IPS-15b (cell line): ENCODE results near the gene WT1.

Experiments used
- H3K27me3 ChIP-seq: one replicate; pipeline ENCODE4 v1.6.1; 2013; ENCODE audit warnings: low read length; ENCODE audit not compliant: control insufficient read depth, insufficient read depth
- H3K36me3 ChIP-seq: one replicate; pipeline ENCODE4 v1.6.1; 2013; ENCODE audit warnings: low read length; ENCODE audit not compliant: control insufficient read depth, insufficient read depth
- H3K4me1 ChIP-seq: one replicate; pipeline ENCODE4 v1.6.1; 2013; ENCODE audit warnings: mild to moderate bottlenecking, low read length; ENCODE audit not compliant: control insufficient read depth, insufficient read depth
- H3K4me3 ChIP-seq: one replicate; pipeline ENCODE4 v1.5.1; 2013; ENCODE audit warnings: low read depth, low read length
- H3K9ac ChIP-seq: one replicate; pipeline ENCODE4 v1.6.1; 2013; ENCODE audit warnings: low read depth, mild to moderate bottlenecking, low read length
- H3K9me3 ChIP-seq: one replicate; pipeline ENCODE4 v1.6.1; 2013; ENCODE audit warnings: mild to moderate bottlenecking, low read length; ENCODE audit not compliant: control insufficient read depth, insufficient read depth

The WT1 gene

DNA sequence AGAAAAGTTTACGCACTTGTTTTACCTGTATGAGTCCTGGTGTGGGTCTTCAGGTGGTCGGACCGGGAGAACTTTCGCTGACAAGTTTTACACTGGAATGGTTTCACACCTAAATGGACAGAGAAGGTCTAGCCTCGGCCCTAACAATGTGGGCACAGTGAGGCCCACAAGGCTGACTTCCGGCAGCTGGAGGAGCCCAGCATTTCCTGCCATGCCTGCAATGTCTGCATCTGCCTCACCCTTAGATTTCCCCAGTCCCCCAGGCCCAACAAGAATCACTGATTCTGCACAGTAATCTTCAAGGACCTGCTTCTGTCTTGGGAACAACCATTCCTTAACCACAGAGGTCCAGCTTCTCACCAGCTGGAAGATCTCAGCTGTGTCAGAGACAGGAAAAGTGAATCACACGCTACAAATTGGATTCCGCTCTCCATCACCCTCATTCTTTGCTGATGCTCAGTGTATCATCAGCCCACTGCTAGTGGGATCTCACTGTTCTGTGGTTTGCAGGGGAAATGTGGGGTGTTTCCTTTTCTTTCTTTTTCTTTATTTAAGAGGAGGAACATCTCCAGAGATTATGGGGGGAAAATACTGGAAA is 43.3 kb downstream of the WT1 start:
- Histone ChIP-seq H3K4me3 (no peak overlapping the region), H3K36me3 (no peaks in the 10 kb centered on the region), H3K4me1 (no peaks in the 10 kb centered on the region), H3K9ac (no peak overlapping the region), H3K9me3 (no peaks in the 10 kb centered on the region), H3K27me3 (no peaks in the 10 kb centered on the region)

GRCh38 chr11:32391479-32391878 is 43.9 kb downstream of the WT1 start:
- no peaks in the 10 kb centered on the region for H3K27me3 ChIP-seq
- H3K9me3 ChIP-seq = no peaks in the 10 kb centered on the region
- no peaks in the 10 kb centered on the region for H3K36me3 ChIP-seq
- no peak overlapping the region for H3K4me3 ChIP-seq
- H3K4me1 ChIP-seq = no peaks in the 10 kb centered on the region
- H3K9ac ChIP-seq = no peak overlapping the region

DNA sequence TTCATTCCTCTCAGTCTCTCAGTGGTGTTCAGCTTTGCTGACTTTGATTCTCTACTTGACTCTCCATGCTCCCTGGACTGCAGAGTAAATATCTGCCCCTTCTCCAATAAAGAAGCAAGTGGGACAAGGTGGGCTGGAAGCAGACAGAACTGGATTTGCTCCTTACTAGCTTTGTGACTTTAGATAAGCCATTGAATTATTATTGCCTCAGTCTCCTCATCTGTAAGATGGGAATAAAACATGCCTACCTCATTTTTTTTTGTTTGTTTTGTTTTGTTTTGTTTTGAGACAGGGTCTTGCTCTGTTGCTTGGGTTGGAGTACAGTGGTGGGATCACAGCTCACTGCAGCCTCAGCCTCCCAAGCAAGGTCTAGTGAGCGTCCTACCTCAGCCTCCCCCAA is 44.6 kb downstream of the WT1 start:
- H3K27me3 ChIP-seq = no peaks in the 10 kb centered on the region
- H3K36me3 ChIP-seq = no peaks in the 10 kb centered on the region
- H3K9ac ChIP-seq = no peak overlapping the region
- H3K9me3 ChIP-seq = no peaks in the 10 kb centered on the region
- no peaks in the 10 kb centered on the region for H3K4me1 ChIP-seq
- no peak overlapping the region for H3K4me3 ChIP-seq

- Histone ChIP-seq H3K36me3 (no peaks in the 10 kb centered on the region), H3K9me3 (no peaks in the 10 kb centered on the region), H3K4me1 (no peaks in the 10 kb centered on the region), H3K9ac (no peak overlapping the region), H3K27me3 (no peaks in the 10 kb centered on the region), H3K4me3 (no peak overlapping the region)
Observed at GRCh38 chr11:32388871-32389770, 46.2 kb downstream of the WT1 start.

DNA sequence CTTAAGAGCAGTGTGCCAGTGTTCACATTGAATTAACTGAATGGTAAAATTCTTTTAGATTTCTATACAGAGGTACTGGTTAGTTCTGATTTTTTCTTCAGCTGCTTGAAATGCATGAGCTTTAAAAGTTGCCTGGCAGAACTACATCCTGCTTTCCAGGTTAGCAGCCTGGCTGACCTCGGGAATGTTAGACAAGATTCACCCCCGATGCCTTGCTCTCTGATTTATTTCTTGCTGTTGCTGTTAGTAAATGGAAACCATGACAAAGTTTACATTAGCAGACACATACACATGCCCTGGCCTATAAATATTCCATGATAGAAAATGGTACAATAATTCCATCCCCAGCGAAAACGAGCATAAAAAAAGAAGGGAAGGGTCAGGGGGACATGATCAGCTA is 47.0 kb downstream of the WT1 start:
- Histone ChIP-seq H3K36me3 (no peaks in the 10 kb centered on the region), H3K4me3 (no peak overlapping the region), H3K27me3 (no peaks in the 10 kb centered on the region), H3K9me3 (no peaks in the 10 kb centered on the region), H3K9ac (no peak overlapping the region), H3K4me1 (no peaks in the 10 kb centered on the region)

- Histone ChIP-seq H3K36me3 (no peaks in the 10 kb centered on the region), H3K9ac (no peak overlapping the region), H3K27me3 (no peaks in the 10 kb centered on the region)
Observed at GRCh38 chr11:32387411-32387810, 47.9 kb downstream of the WT1 start.

GRCh38 chr11:32386770-32387377 is 48.5 kb downstream of the WT1 start:
- Histone ChIP-seq H3K9me3 (no peaks in the 10 kb centered on the region), H3K27me3 (no peaks in the 10 kb centered on the region), H3K36me3 (no peaks in the 10 kb centered on the region), H3K4me3 (no peak overlapping the region), H3K9ac (no peak overlapping the region), H3K4me1 (no peaks in the 10 kb centered on the region)

More at GRCh38 chr11:32387411-32387810, 47.9 kb downstream of the WT1 start:
- H3K9me3 ChIP-seq = no peaks in the 10 kb centered on the region
- H3K4me1 ChIP-seq = no peaks in the 10 kb centered on the region
- no peak overlapping the region for H3K4me3 ChIP-seq

GRCh38 chr11:32385998-32386397 is 49.3 kb downstream of the WT1 start:
- no peaks in the 10 kb centered on the region for H3K36me3 ChIP-seq
- no peaks in the 10 kb centered on the region for H3K27me3 ChIP-seq
- no peak overlapping the region for H3K9ac ChIP-seq
- no peaks in the 10 kb centered on the region for H3K4me1 ChIP-seq
- H3K9me3 ChIP-seq = no peaks in the 10 kb centered on the region
- no peak overlapping the region for H3K4me3 ChIP-seq

GRCh38 chr11:32382339-32383049 is 52.8 kb downstream of the WT1 start:
- no peaks in the 10 kb centered on the region for H3K9me3 ChIP-seq
- no peaks in the 10 kb centered on the region for H3K36me3 ChIP-seq
- H3K27me3 ChIP-seq = no peaks in the 10 kb centered on the region
- no peak overlapping the region for H3K4me3 ChIP-seq
- H3K9ac ChIP-seq = no peak overlapping the region
- no peaks in the 10 kb centered on the region for H3K4me1 ChIP-seq

- no peak overlapping the region for H3K4me3 ChIP-seq
Observed at GRCh38 chr11:32381179-32381578, 54.2 kb downstream of the WT1 start.

DNA sequence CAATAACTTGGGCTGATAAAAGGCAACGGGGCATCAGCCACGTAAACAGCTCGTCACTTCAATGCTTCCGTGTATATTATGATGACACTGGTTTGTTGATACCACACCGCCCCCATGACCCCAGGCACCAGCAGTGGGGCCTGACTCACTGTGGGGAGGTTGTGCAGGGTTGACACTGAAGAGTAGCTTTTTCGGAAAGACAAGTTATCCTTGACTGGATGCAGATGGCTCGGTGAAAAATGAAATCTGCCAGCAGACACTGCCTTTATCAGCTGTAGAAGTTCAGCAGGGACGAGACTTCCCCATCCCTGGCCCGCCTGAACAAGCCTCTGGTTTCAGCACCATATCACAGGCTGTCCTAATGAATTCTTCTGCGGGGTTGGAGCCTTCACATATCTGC is 55.6 kb downstream of the WT1 start:
- H3K27me3 ChIP-seq = no peaks in the 10 kb centered on the region

More at GRCh38 chr11:32381179-32381578, 54.2 kb downstream of the WT1 start:
- Histone ChIP-seq H3K4me1 (no peaks in the 10 kb centered on the region), H3K9ac (no peak overlapping the region), H3K9me3 (no peaks in the 10 kb centered on the region), H3K27me3 (no peaks in the 10 kb centered on the region), H3K36me3 (no peaks in the 10 kb centered on the region)

More for the DNA sequence above, 55.6 kb downstream of the WT1 start:
- H3K36me3 ChIP-seq = no peaks in the 10 kb centered on the region
- H3K4me1 ChIP-seq = no peaks in the 10 kb centered on the region
- H3K9ac ChIP-seq = no peak overlapping the region
- no peaks in the 10 kb centered on the region for H3K9me3 ChIP-seq
- no peak overlapping the region for H3K4me3 ChIP-seq
